Subcutaneous adipose tissue (tissue), 4 donors: ENCODE results near the gene THY1. TPM values are rescaled to one million over a fixed set of nuclear protein-coding genes. Genes with fewer than 3 reads are reported as not detected.

Source experiments
- total RNA-seq, 4 donors: library from RNA; depleted of rRNA; stranded (reverse); fragments of >200 nt; gene quantifications; one replicate each; pipeline ENCODE4 v1.1.0, GENCODE V29; 2016
- TF ChIP-seq, protein P1 (sequence below): fragments of 450-650 bp; IDR thresholded peaks from one replicate; pipeline ENCODE4 v1.5.1; 2016; ENCODE audit warnings: low read depth, mild to moderate bottlenecking, control low read depth, antibody characterized with exemption, moderate library complexity

The THY1 gene
- total RNA-seq, 4 donors from 2014 or later, result 11.3 to 39.4 (median 22.1) TPM

DNA sequence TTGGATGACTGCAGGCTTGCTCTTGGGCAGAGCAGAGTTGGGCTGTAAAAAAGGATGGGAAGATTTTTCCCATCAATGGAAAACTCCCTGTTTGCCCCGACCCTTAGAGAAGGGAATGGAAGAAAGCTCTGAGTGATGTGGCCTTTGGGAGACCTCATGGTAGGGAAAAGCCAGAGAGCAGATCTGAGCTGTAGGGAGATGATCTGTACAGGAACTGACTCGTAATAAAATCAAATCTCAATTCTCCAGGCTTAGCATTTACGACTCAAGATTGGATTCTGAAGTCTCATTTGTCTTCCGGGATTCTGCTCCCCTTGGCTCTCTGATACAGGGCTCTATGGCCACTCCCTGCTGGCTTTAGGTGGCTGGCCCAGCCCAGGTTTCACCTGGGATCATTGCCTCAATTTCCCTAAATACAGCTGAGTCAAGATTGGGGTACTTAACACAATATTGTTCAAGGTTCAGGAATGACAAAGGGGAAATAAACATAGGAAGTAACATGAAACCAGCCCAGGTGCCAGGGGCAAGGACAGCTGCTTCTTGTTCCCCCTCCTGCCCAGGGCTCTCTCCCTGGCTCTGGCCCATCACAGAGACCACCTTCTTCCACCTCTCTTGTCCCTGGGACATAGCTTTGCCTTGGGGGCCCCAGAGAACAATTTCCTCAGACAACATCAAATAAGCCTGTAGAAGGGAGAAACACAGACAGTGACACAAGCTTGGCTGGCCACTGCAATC, 38.4 kb upstream of the THY1 start:
- TF ChIP-seq, protein P1, sequence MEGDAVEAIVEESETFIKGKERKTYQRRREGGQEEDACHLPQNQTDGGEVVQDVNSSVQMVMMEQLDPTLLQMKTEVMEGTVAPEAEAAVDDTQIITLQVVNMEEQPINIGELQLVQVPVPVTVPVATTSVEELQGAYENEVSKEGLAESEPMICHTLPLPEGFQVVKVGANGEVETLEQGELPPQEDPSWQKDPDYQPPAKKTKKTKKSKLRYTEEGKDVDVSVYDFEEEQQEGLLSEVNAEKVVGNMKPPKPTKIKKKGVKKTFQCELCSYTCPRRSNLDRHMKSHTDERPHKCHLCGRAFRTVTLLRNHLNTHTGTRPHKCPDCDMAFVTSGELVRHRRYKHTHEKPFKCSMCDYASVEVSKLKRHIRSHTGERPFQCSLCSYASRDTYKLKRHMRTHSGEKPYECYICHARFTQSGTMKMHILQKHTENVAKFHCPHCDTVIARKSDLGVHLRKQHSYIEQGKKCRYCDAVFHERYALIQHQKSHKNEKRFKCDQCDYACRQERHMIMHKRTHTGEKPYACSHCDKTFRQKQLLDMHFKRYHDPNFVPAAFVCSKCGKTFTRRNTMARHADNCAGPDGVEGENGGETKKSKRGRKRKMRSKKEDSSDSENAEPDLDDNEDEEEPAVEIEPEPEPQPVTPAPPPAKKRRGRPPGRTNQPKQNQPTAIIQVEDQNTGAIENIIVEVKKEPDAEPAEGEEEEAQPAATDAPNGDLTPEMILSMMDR, result no peak

DNA sequence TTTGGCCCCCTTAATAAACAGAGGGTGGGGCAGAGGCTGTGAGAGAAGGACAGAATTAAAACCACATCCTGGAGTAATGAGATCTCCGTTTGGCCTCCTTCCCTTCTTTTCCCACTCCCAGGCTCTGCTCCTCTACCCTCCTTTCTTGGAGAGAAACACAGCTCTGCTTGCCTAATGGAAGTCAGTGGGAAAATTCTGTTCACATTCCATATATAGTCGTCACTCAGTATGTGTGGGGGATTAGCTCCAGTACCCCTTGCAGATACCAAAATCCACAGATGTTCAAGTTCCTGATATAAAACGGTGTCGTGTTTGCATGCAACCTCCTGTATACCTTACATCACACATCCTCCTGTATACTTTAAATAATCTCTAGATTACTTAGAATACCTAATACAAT, 37.6 kb upstream of the THY1 start:
- TF ChIP-seq, protein P1, result no peak

DNA sequence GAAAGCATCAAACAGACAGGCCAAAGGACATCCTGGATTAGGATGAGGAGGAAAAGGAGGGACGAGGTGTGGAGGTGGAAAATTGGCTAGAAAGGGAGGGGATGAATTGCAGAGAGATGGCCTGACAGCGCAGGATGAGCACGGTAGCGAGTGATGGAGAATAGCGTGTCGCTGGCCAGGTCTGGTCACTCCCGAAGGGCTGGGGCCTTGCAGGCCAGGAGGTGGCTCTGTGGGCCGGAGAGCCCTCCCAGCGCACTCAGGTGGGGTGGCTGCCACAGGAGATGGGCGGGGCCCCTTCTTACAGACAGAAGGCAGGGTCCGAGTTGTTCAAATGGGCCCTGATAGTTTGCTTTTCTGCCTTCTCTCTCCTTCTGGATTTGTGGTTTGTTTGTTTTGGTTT, 37.1 kb upstream of the THY1 start:
- TF ChIP-seq, protein P1, result no peak

DNA sequence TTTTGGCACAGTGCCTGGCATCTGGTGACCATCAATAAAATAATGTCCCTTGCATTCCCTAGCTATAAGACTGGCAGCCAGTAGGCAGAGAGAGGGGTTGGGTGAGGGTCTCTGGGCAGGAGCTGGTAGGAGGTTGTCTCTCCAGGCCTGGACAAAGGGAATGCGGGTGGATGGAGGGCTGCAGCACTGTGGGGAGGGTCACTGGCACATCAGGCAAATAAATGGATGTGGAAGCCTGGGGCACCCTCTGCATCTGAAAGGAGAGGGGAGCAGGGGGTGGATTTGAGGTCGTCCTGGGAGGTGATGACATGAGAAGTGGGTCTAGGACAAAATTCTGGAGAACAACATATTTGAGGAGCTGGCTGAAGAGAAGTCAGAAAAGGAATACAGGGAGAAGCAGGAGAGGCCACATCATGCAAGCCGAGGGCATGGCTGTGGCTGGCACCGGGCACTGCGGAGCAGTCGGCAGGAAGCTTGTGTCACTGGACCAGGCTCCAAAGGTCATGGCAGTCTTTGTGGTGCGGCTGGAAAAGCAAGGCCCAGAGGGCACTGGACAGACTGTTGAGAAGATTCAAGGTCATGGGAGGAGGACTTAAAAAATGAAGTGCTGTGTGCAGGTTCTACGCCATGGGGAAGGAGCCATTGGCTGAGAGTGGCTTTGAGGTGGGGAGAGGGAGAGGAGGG, 36.5 kb upstream of the THY1 start:
- TF ChIP-seq, protein P1, result no peak

GRCh38 chr11:119453881-119454280, 30.9 kb upstream of the THY1 start:
- TF ChIP-seq, protein P1, result no peak

DNA sequence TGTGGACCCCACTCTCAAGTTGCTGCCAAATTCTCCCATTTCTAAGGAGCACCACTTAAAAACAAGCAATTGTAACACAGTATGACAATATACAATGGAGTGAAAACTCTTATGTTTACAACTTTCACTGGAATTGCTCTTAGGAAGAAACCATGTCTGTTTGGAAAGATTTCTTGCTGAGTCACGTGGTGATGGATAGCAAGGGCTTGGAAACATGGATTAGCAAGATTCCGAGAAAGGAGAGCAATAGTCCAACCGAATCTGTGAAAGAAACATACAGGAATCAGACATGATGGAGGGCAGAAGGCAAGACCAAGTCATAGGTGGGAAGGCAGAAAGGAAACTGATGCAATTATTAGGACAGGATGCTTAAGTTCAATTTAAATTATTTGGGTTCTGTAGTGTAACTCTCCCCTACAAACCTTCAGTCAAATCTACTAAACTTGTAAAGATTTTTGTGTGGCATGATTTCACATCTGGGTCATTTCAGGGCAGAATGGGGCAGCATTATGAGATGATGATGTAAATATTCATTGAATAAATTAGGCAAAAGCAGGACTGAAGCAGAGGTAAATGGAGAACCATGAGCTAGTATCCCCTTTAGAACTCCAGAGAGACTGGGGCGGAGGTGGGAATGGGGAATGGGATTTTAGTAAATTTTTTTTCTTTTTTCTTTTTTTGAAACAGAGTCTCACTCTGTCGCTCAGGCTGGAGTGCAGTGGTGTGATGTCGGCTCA, 27.8 kb upstream of the THY1 start:
- TF ChIP-seq, protein P1, result no peak

GRCh38 chr11:119449498-119449897, 26.5 kb upstream of the THY1 start:
- TF ChIP-seq, protein P1, result no peak
